ENCODE results near the gene SUFU. TPM values are rescaled to one million over a fixed set of nuclear protein-coding genes. Genes with fewer than 3 reads are reported as not detected.

SUFU gene
- polyA plus RNA-seq, 1 donor from 2014 or later: 5.0 TPM

- Mint-ChIP-seq H3K36me3 (peaks cover 3% of the 10 kb centered on the region), H3K4me1 (peaks cover 23 to 34% (median 28%) of the 10 kb centered on the region in 3 donors), H3K27ac (peak overlapping the region; percentile 14 to 64 (median 23)), H3K4me3 (no peak overlapping the region), H3K27me3 (no peaks in the 10 kb centered on the region), H3K9me3 (no peaks in the 10 kb centered on the region)
Observed at GRCh38 chr10:102677331-102678067, 173.7 kb downstream of the SUFU start.

GRCh38 chr10:102678068-102678400, 174.3 kb downstream of the SUFU start:
- H3K4me1 Mint-ChIP-seq: peaks cover 23 to 34% (median 28%) of the 10 kb centered on the region in 3 donors
- no peak overlapping the region for H3K27ac Mint-ChIP-seq
- no peak overlapping the region for H3K4me3 Mint-ChIP-seq

GRCh38 chr10:102678842-102679289, 175.1 kb downstream of the SUFU start:
- H3K4me3 Mint-ChIP-seq: peak overlapping the region in 1 of 4 donors; percentile 27
- no peaks in the 10 kb centered on the region for H3K27me3 Mint-ChIP-seq
- peaks cover 1% of the 10 kb centered on the region for H3K36me3 Mint-ChIP-seq
- no peak overlapping the region for H3K27ac Mint-ChIP-seq
- H3K9me3 Mint-ChIP-seq: no peaks in the 10 kb centered on the region
- peaks cover 19 to 30% (median 24%) of the 10 kb centered on the region in 3 donors for H3K4me1 Mint-ChIP-seq

More at GRCh38 chr10:102678068-102678400, 174.3 kb downstream of the SUFU start:
- Mint-ChIP-seq H3K9me3 (no peaks in the 10 kb centered on the region), H3K27me3 (no peaks in the 10 kb centered on the region), H3K36me3 (peaks cover 3% of the 10 kb centered on the region)

GRCh38 chr10:102679596-102679995, 175.8 kb downstream of the SUFU start:
- Mint-ChIP-seq H3K27me3 (no peaks in the 10 kb centered on the region), H3K4me1 (peaks cover 16 to 27% (median 22%) of the 10 kb centered on the region in 3 donors), H3K4me3 (no peak overlapping the region), H3K9me3 (no peaks in the 10 kb centered on the region), H3K36me3 (peaks cover 1% of the 10 kb centered on the region), H3K27ac (no peak overlapping the region)

- Mint-ChIP-seq H3K9me3 (no peaks in the 10 kb centered on the region), H3K27ac (no peak overlapping the region), H3K36me3 (peaks cover 4% of the 10 kb centered on the region), H3K4me1 (peaks cover 2 to 7% (median 7%) of the 10 kb centered on the region in 3 donors), H3K4me3 (no peak overlapping the region), H3K27me3 (no peaks in the 10 kb centered on the region)
Observed at GRCh38 chr10:102681696-102682095, 177.9 kb downstream of the SUFU start.

- peaks cover 4% of the 10 kb centered on the region for H3K36me3 Mint-ChIP-seq
- H3K4me3 Mint-ChIP-seq: no peak overlapping the region
- H3K27ac Mint-ChIP-seq: no peak overlapping the region
Observed at GRCh38 chr10:102682416-102682815, 178.6 kb downstream of the SUFU start.

GRCh38 chr10:102682981-102683380, 179.2 kb downstream of the SUFU start:
- Mint-ChIP-seq H3K4me3 (no peak overlapping the region), H3K27ac (no peak overlapping the region), H3K27me3 (no peaks in the 10 kb centered on the region), H3K36me3 (peaks cover 4% of the 10 kb centered on the region), H3K9me3 (no peaks in the 10 kb centered on the region), H3K4me1 (peaks cover 0 to 4% (median 2%) of the 10 kb centered on the region in 3 donors)

More at GRCh38 chr10:102682416-102682815, 178.6 kb downstream of the SUFU start:
- H3K4me1 Mint-ChIP-seq: peaks cover 2 to 4% (median 3%) of the 10 kb centered on the region in 3 donors
- H3K9me3 Mint-ChIP-seq: no peaks in the 10 kb centered on the region
- H3K27me3 Mint-ChIP-seq: no peaks in the 10 kb centered on the region

Other genes starting within 250 kb of the SUFU start
- 42.8 TPM for gene NFKB2, start 108.3 kb upstream of the SUFU start, polyA plus RNA-seq
- gene PSD, start 85.2 kb upstream of the SUFU start, polyA plus RNA-seq: 2.8 TPM
- 40.5 TPM for gene FBXL15, start 83.1 kb upstream of the SUFU start, polyA plus RNA-seq
- 51.8 TPM for gene CUEDC2, start 71.4 kb upstream of the SUFU start, polyA plus RNA-seq
- gene C10orf95, start 52.4 kb upstream of the SUFU start, polyA plus RNA-seq: 0.70 TPM
- 53.4 TPM for gene ACTR1A, start 1.3 kb upstream of the SUFU start, polyA plus RNA-seq
- 71.5 TPM for gene TRIM8, start 140.5 kb downstream of the SUFU start, polyA plus RNA-seq
- 3.8 TPM for gene ARL3, start 210.4 kb downstream of the SUFU start, polyA plus RNA-seq
- gene SFXN2, start 210.7 kb downstream of the SUFU start, polyA plus RNA-seq: 6.4 TPM
- gene WBP1L, start 240.0 kb downstream of the SUFU start, polyA plus RNA-seq: 28.8 TPM

All from IgD-negative memory B cell (primary cell).